HEK293T (cell line): Measurements from ENCODE around the gene NPRL2.

Experiments used
- CTCF ChIA-PET: fragments of 350-600 bp; formaldehyde crosslinking; extraction: SDS; loops from one replicate; lab custom pipeline; 2021; ENCODE audit warnings: antibody characterized with exemption, inconsistent platforms; lab: Yijun Ruan, JAX
- POLR2A ChIA-PET: fragments of 350-600 bp; formaldehyde crosslinking; extraction: SDS; loops from one replicate; lab custom pipeline; 2020; ENCODE audit warnings: antibody characterized with exemption, inconsistent platforms; lab: Yijun Ruan, JAX
- DNase-seq: peaks from one replicate; pipeline ENCODE4 v3.0.0; 2012; ENCODE audit warnings: mixed read lengths; ENCODE audit errors: extremely low spot score
- ARNT ChIP-seq: fragments of 450-650 bp; IDR thresholded peaks from 2 replicates; pipeline ENCODE4 v1.6.1; 2017; ENCODE audit warnings: mild to moderate bottlenecking
- BHLHE40 ChIP-seq: fragments of 450-650 bp; IDR thresholded peaks from 2 replicates; pipeline ENCODE4 v1.6.1; 2016; ENCODE audit warnings: mild to moderate bottlenecking, moderate library complexity, borderline replicate concordance
- CTBP1 ChIP-seq: fragments of 450-650 bp; IDR thresholded peaks from 2 replicates; pipeline ENCODE4 v1.6.1; 2016; ENCODE audit warnings: borderline replicate concordance
- ELF4 ChIP-seq: fragments of 450-650 bp; IDR thresholded peaks from 2 replicates; pipeline ENCODE4 v1.6.1; 2017; ENCODE audit warnings: antibody characterized with exemption
- FOXA1 ChIP-seq: fragments of 450-650 bp; IDR thresholded peaks from 2 replicates; pipeline ENCODE4 v1.6.1; 2016; ENCODE audit warnings: mild to moderate bottlenecking
- FOXK2 ChIP-seq: fragments of 450-650 bp; IDR thresholded peaks from 2 replicates; pipeline ENCODE4 v1.6.1; 2016; ENCODE audit warnings: mild to moderate bottlenecking
- FOXM1 ChIP-seq: fragments of 450-650 bp; IDR thresholded peaks from 2 replicates; pipeline ENCODE4 v1.6.1; 2017; ENCODE audit warnings: mild to moderate bottlenecking, borderline replicate concordance
- HDGF ChIP-seq: fragments of 450-650 bp; IDR thresholded peaks from 2 replicates; pipeline ENCODE4 v1.6.1; 2017; ENCODE audit warnings: antibody characterized with exemption, borderline replicate concordance
- L3MBTL2 ChIP-seq: fragments of 450-650 bp; conservative IDR thresholded peaks from 2 replicates; pipeline ENCODE4 v1.6.1; 2016; ENCODE audit warnings: mild to moderate bottlenecking
- LEF1 ChIP-seq: fragments of 450-650 bp; IDR thresholded peaks from 2 replicates; pipeline ENCODE4 v1.6.1; 2017; ENCODE audit warnings: mild to moderate bottlenecking, borderline replicate concordance
- NFRKB ChIP-seq: fragments of 450-650 bp; IDR thresholded peaks from 2 replicates; pipeline ENCODE4 v1.6.1; 2016; ENCODE audit warnings: mild to moderate bottlenecking, moderate library complexity
- SP1 ChIP-seq: fragments of 450-650 bp; IDR thresholded peaks from 2 replicates; pipeline ENCODE4 v1.6.1; 2017
- SUZ12 ChIP-seq: fragments of 450-650 bp; IDR thresholded peaks from 2 replicates; pipeline ENCODE4 v1.6.1; 2016; ENCODE audit warnings: mild to moderate bottlenecking
- TARDBP ChIP-seq: fragments of 450-650 bp; IDR thresholded peaks from 2 replicates; pipeline ENCODE4 v1.6.1; 2016
- ZNF384 ChIP-seq: fragments of 450-650 bp; IDR thresholded peaks from 2 replicates; pipeline ENCODE4 v1.6.1; 2016
- TF ChIP-seq, protein P1 (sequence below): fragments of 450-650 bp; IDR thresholded peaks from 2 replicates; pipeline ENCODE4 v1.6.1; 2016

NPRL2 gene

DNA sequence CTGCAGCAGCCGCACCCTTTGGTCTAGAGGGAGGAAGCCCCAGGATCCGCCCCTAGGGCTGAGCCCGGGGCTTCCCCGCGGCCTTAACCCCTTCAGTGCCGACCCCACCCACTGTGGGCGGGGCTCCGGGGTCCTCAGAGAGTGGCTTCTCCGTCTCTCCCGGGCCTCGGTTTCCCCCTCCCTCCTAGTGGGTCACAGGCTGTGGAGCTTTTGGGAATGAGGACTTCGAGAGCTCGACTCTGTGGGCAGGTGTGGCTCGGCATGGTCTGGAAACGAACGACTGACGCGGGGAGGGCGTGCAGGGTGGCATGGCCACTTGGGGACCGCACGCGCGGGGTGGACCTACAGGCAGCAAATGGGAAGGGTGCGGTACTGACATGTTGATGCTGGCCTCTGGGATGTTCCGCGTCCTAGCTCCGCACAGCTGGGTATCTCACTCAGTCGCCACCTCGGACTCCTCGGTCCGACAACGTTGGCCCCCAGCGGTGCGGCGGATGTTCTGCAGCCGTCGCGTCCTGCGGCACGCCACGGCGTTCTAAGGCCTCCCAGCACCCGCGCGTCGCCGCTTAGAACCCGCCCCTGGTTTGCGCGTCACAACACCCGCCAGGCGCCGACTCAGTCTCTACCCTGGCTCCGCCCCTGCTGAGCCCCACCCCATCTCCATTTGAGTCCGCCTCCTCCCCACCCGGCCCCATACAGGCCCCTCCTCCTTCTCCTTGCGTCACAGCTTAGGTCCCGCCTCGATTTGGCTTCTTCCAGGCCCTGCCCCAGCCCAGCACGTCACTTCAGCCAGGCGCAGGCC lies 51.5 kb downstream of the NPRL2 start, which contains the start of the genes HYAL3 and NAA80:
HYAL3 (minus strand) TSS at position 570 of the 802 bp plus-strand sequence. CDS start 3,803 bp downstream, outside the sequence.
NAA80 (minus strand) TSS at position 570 of the 802 bp plus-strand sequence. CDS start 1,942 bp downstream, outside the sequence.
- TF ChIP-seq L3MBTL2 (peak; percentile 73; the same call in 1 of the 2 replicates), ARNT (no peak), HDGF (peak; percentile 91), FOXA1 (no peak), TARDBP (no peak)
- POLR2A ChIA-PET = interaction anchor here (0.6 to 3.5 kb wide), 11 partner anchors 15 to 270 kb away, joined by 3 to 23 read pairs (median 4); partner anchors contain the start of genes HEMK1 and TUSC2

DNA sequence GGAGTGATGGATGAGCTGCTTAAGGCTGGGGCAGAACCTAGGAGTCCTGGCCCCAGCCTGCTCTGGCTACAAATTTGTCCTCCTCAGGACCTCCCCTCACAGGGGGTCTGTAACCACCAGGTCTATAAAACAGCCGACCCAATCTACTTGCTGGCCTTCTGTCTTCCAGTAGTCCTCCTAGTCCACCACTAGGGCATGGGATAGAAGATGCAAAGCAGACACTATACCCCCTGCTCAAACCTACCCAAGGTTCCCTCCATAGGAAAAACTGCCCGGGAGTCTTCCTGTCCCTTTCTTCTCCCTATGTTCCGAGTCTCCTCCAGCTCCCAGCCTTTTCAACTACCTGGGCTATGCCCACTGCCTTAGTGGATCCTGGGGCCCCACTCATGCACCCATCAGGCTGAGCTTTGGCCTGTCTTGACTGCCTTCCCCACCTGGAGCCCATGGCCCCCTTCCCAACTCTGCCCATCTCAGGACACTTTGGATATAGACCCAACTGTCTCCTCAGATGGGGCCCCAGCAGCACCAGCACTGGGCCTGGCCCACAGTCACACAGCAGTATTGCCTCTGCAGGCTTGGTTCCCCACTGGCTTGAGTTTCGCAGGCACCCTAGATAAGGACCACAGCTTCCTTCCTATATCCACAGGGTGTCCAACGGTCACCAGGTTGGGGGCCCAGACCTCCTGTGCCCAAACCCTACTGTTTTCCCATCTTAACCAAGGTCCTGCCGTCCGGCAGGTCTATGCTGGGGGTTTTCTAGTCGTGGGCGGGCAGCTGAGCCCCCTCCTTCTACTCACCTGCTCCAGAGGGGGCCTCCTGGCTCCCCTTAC lies 52.5 kb downstream of the NPRL2 start:
- CTCF ChIA-PET = interaction anchor here (0.9 to 2.1 kb wide), 3 partner anchors 24 to 104 kb away, joined by 3 to 8 read pairs (median 3); no protein-coding TSS in a partner anchor
- no peak for DNase-seq
- POLR2A ChIA-PET = interaction anchor here (1.1 to 3.5 kb wide), 5 partner anchors 23 to 39 kb away, joined by 3 to 23 read pairs (median 11); partner anchors contain the start of gene TUSC2
- TF ChIP-seq TARDBP = no peak
- no peak for TF ChIP-seq HDGF
- TF ChIP-seq SP1 = no peak
- TF ChIP-seq FOXK2 = no peak
- no peak for TF ChIP-seq ARNT
- no peak for TF ChIP-seq SUZ12
- no peak for TF ChIP-seq LEF1
- no peak for TF ChIP-seq ELF4
- TF ChIP-seq ZNF384 = no peak
- no peak for TF ChIP-seq NFRKB

More for the DNA sequence above, 51.5 kb downstream of the NPRL2 start, which contains the start of the genes HYAL3 and NAA80:
- peak; percentile 98 for DNase-seq
- CTCF ChIA-PET = interaction anchor here (0.7 to 2.1 kb wide), 5 partner anchors 22 to 105 kb away, joined by 3 to 8 read pairs (median 4); no protein-coding TSS in a partner anchor

DNA sequence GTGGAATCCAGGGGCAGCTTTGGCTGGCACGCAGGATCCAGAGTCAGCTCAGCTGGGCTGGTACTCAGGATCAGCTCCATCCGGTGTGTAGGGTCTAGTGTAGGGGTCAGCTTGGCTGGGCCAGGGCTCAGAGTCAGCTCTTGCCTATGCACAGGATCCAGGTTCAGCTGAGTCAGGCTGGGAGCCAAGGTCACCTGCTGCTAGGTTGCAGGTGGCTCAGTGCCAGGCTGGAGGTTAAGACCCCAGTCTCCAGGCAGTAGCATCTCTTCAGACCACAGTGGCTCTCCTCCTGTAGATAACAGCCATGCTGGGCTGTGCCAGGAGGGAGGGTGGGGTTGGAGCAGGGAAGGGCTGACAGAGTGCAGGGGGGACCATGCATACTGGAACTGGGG lies 53.2 kb downstream of the NPRL2 start:
- POLR2A ChIA-PET = interaction anchor here (0.7 to 3.5 kb wide), 3 partner anchors 30 to 39 kb away, joined by 3 to 21 read pairs (median 4); partner anchors contain the start of gene TUSC2
- DNase-seq = no peak
- TF ChIP-seq ARNT (no peak), FOXM1 (no peak), ZNF384 (no peak), L3MBTL2 (no peak), SP1 (no peak), CTBP1 (no peak), HDGF (no peak), BHLHE40 (no peak), LEF1 (no peak), ELF4 (no peak), FOXA1 (no peak), TARDBP (no peak), SUZ12 (no peak), FOXK2 (no peak), NFRKB (no peak)
- TF ChIP-seq, protein P1, sequence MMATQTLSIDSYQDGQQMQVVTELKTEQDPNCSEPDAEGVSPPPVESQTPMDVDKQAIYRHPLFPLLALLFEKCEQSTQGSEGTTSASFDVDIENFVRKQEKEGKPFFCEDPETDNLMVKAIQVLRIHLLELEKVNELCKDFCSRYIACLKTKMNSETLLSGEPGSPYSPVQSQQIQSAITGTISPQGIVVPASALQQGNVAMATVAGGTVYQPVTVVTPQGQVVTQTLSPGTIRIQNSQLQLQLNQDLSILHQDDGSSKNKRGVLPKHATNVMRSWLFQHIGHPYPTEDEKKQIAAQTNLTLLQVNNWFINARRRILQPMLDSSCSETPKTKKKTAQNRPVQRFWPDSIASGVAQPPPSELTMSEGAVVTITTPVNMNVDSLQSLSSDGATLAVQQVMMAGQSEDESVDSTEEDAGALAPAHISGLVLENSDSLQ = no peak
- CTCF ChIA-PET = interaction anchor here (0.9 kb wide), 1 partner anchor 23 kb away, joined by 3 read pairs; no protein-coding TSS in a partner anchor
